OCI-LY7 (cell line): Measurements from ENCODE around the gene ELF2. TPM values are rescaled to one million over a fixed set of nuclear protein-coding genes. Genes with fewer than 3 reads are reported as not detected.

Source experiments
- BruUV-seq: library from RNA; stranded (reverse); fragments of 400-500 nt; replicated peaks from 2 replicates; lab custom pipeline; 2021; lab: Mats Ljungman, UMichigan
- CTCF ChIA-PET: fragments of 300-600 bp; sonication (Branson Sonifier 250); formaldehyde crosslinking; loops from one replicate; lab custom pipeline; 2022; ENCODE audit warnings: antibody characterized with exemption; ENCODE audit not compliant: unreplicated experiment; lab: Charles Lee
- POLR2A ChIA-PET: fragments of 300-600 bp; sonication (Branson Sonifier 250); formaldehyde crosslinking; loops from one replicate; lab custom pipeline; 2022; ENCODE audit warnings: antibody characterized with exemption; lab: Charles Lee
- DNase-seq: peaks from one replicate; pipeline ENCODE4 v3.0.0-alpha.2; 2015; ENCODE audit warnings: low spot score
- H2AFZ ChIP-seq: fragments of 200-600 bp; sonication (generic), shearing (Covaris generic); 2 replicates; pipeline ENCODE4 v1.6.1; 2014; ENCODE audit warnings: mild to moderate bottlenecking, antibody characterized with exemption, low read length, moderate library complexity
- H3K27ac ChIP-seq: fragments of 200-600 bp; sonication (generic); 2 replicates; pipeline ENCODE4 v1.5.1; 2014; ENCODE audit warnings: mixed run types, low read depth, mild to moderate bottlenecking, moderate library complexity, low read length, inconsistent platforms; ENCODE audit not compliant: poor library complexity, severe bottlenecking
- H3K36me3 ChIP-seq: fragments of 200-600 bp; sonication (generic); 2 replicates; pipeline ENCODE4 v1.6.1; 2014; ENCODE audit warnings: mild to moderate bottlenecking, antibody characterized with exemption, low read length, moderate library complexity, mixed read lengths; ENCODE audit not compliant: insufficient read depth
- H3K4me1 ChIP-seq: fragments of 200-600 bp; sonication (generic); 2 replicates; pipeline ENCODE4 v1.5.1; 2014; ENCODE audit warnings: mild to moderate bottlenecking, low read length; ENCODE audit not compliant: insufficient read depth, poor library complexity, severe bottlenecking
- H3K4me2 ChIP-seq: fragments of 200-600 bp; sonication (generic); 2 replicates; pipeline ENCODE4 v1.6.1; 2014; ENCODE audit warnings: mild to moderate bottlenecking, low read length
- H3K4me3 ChIP-seq: fragments of 200-600 bp; sonication (generic); 2 replicates; pipeline ENCODE4 v1.5.1; 2014; ENCODE audit warnings: mild to moderate bottlenecking, low read depth, low read length; ENCODE audit not compliant: poor library complexity, severe bottlenecking
- H3K79me2 ChIP-seq: fragments of 200-600 bp; sonication (generic); 2 replicates; pipeline ENCODE4 v1.6.1; 2016; ENCODE audit warnings: low read depth, mild to moderate bottlenecking, low read length, moderate library complexity, mixed read lengths; ENCODE audit not compliant: insufficient read depth
- H3K9me2 ChIP-seq: fragments of 200-600 bp; sonication (generic); 2 replicates; pipeline ENCODE4 v1.6.1; 2016; ENCODE audit warnings: mild to moderate bottlenecking, low read length, mixed read lengths; ENCODE audit not compliant: insufficient read depth
- H3K9me3 ChIP-seq: fragments of 200-600 bp; sonication (generic); 2 replicates; pipeline ENCODE4 v1.6.1; 2014; ENCODE audit warnings: mild to moderate bottlenecking, mixed run types, low read length, mixed read lengths
- H4K20me1 ChIP-seq: fragments of 200-600 bp; sonication (generic); 2 replicates; pipeline ENCODE4 v1.6.1; 2014; ENCODE audit warnings: mild to moderate bottlenecking, antibody characterized with exemption, low read length, moderate library complexity, mixed read lengths; ENCODE audit not compliant: insufficient read depth
- CTCF ChIP-seq: fragments of 200-600 bp; sonication (generic); conservative IDR thresholded peaks from 2 replicates; pipeline ENCODE4 v1.5.1; 2014; ENCODE audit warnings: mild to moderate bottlenecking, antibody characterized with exemption, low read length, moderate library complexity, mixed read lengths
- EZH2phosphoT487 ChIP-seq: fragments of 200-600 bp; sonication (generic); IDR thresholded peaks from 2 replicates; pipeline ENCODE4 v1.6.1; 2018; ENCODE audit warnings: low read depth, borderline replicate concordance, mild to moderate bottlenecking, mixed run types, antibody characterized with exemption, low read length, moderate library complexity, mixed read lengths
- intact Hi-C: fragments of 100-400 bp; cut with micrococcal nuclease; formaldehyde crosslinking; loops from one replicate; pipeline ENCODE4 v1.10.0; 2022; ENCODE audit not compliant: unreplicated experiment
- total RNA-seq, 2 experiments: library from RNA; depleted of rRNA in 1 of 2; stranded (reverse); fragments of >200 nt in 1 of 2; shearing (Covaris generic) in 1 of 2; gene quantifications; 2 replicates each; pipeline ENCODE4 v1.2.3, GENCODE V29; 2014 to 2022

Gene ELF2
- total RNA-seq, 2 experiments from 2014 or later = 49.6 to 57.0 TPM

GRCh38 chr4:139175646-139176301 lies 1.2 kb downstream of the ELF2 start:
- Histone ChIP-seq H3K4me2 (peak overlapping the region; percentile 90), H2AFZ (no peak overlapping the region), H3K27ac (peak overlapping the region; percentile 89), H3K9me2 (no peaks in the 10 kb centered on the region), H3K79me2 (peaks cover 46% of the 10 kb centered on the region), H3K9me3 (no peaks in the 10 kb centered on the region), H3K4me3 (peak overlapping the region; percentile 83), H3K36me3 (no peaks in the 10 kb centered on the region), H3K4me1 (peaks cover 32% of the 10 kb centered on the region), H4K20me1 (peaks cover 19% of the 10 kb centered on the region; the same call in 1 of the 2 replicates)
- ChIA-PET POLR2A (interaction anchor here (0.6 to 1.2 kb wide), 3 partner anchors 22 to 195 kb away, joined by 3 read pairs; no protein-coding TSS in a partner anchor), CTCF (interaction anchor here (0.6 kb wide), 1 partner anchor 214 kb away, joined by 3 read pairs; no protein-coding TSS in a partner anchor)
- intact Hi-C loops = loop anchor here (1.0 to 5.0 kb wide), 6 partner anchors 77 to 381 kb away; partner anchors contain the start of genes NOCT and SETD7
- no TSS peak for BruUV-seq
- DNase-seq = no peak
- TF ChIP-seq CTCF (no peak), EZH2phosphoT487 (no peak)

- Histone ChIP-seq H3K4me1 (peaks cover 34% of the 10 kb centered on the region), H3K79me2 (peaks cover 57% of the 10 kb centered on the region), H3K36me3 (no peaks in the 10 kb centered on the region), H3K4me3 (no peak overlapping the region), H3K4me2 (peak overlapping the region; percentile 14; the same call in 1 of the 2 replicates), H4K20me1 (peaks cover 19% of the 10 kb centered on the region; the same call in 1 of the 2 replicates), H3K9me2 (no peaks in the 10 kb centered on the region), H3K9me3 (no peaks in the 10 kb centered on the region), H2AFZ (no peak overlapping the region), H3K27ac (no peak overlapping the region)
- CTCF ChIA-PET = no interaction called here
- intact Hi-C loops = no loop called here
- no TSS peak for BruUV-seq
- POLR2A ChIA-PET = interaction anchor here (0.6 to 1.3 kb wide), 11 partner anchors 10 to 1643 kb away, joined by 3 to 7 read pairs (median 4); partner anchors contain the start of genes NDUFC1 and SETD7
- DNase-seq = no peak
- TF ChIP-seq CTCF = no peak
- no peak for TF ChIP-seq EZH2phosphoT487
Measured at GRCh38 chr4:139171876-139172691, 4.9 kb downstream of the ELF2 start.
